H9 (cell line): ENCODE measurements around the gene PARP1. TPM values are rescaled to one million over a fixed set of nuclear protein-coding genes. Genes with fewer than 3 reads are reported as not detected.

ENCODE experiments used
- DNase-seq: peaks from one replicate; pipeline ENCODE4 v3.0.0-alpha.2; 2017
- H2AFZ ChIP-seq: one replicate; pipeline ENCODE4 v1.6.1; 2013; ENCODE audit warnings: mild to moderate bottlenecking, low read length, control low read depth, moderate library complexity
- H2AK5ac ChIP-seq: 2 replicates; pipeline ENCODE4 v1.6.1; 2013; ENCODE audit warnings: low read length, control low read depth, mixed read lengths; ENCODE audit not compliant: insufficient read length
- H2BK120ac ChIP-seq: one replicate; pipeline ENCODE4 v1.6.1; 2013; ENCODE audit warnings: low read depth, mild to moderate bottlenecking, low read length, control low read depth, inconsistent platforms; ENCODE audit not compliant: poor library complexity, severe bottlenecking
- H2BK12ac ChIP-seq: 2 replicates; pipeline ENCODE4 v1.6.1; 2013; ENCODE audit warnings: low read length, control low read depth, mixed read lengths, low read depth; ENCODE audit not compliant: insufficient read length
- H2BK15ac ChIP-seq: 2 replicates; pipeline ENCODE4 v1.6.1; 2013; ENCODE audit warnings: low read depth, low read length, control low read depth
- H2BK20ac ChIP-seq: one replicate; pipeline ENCODE4 v1.6.1; 2013; ENCODE audit warnings: low read depth, mild to moderate bottlenecking, low read length, control low read depth, inconsistent platforms; ENCODE audit not compliant: poor library complexity, severe bottlenecking
- H2BK5ac ChIP-seq: 2 replicates; pipeline ENCODE4 v1.6.1; 2013; ENCODE audit warnings: low read length, control low read depth, mixed read lengths; ENCODE audit not compliant: insufficient read length
- H3K14ac ChIP-seq: 2 replicates; pipeline ENCODE4 v1.6.1; 2013; ENCODE audit warnings: low read length, control low read depth; ENCODE audit not compliant: insufficient read depth
- H3K18ac ChIP-seq: 2 replicates; pipeline ENCODE4 v1.6.1; 2013; ENCODE audit warnings: low read depth, mild to moderate bottlenecking, mixed read lengths, low read length, control low read depth; ENCODE audit not compliant: insufficient read length
- H3K23ac ChIP-seq: 2 replicates; pipeline ENCODE4 v1.6.1; 2013; ENCODE audit warnings: low read length, control low read depth, mixed read lengths, low read depth; ENCODE audit not compliant: insufficient read length
- H3K23me2 ChIP-seq: 2 replicates; pipeline ENCODE4 v1.6.1; 2013; ENCODE audit warnings: low read depth, mild to moderate bottlenecking, mixed read lengths, low read length, control low read depth; ENCODE audit not compliant: insufficient read length, poor library complexity, severe bottlenecking
- H3K27ac ChIP-seq: 2 replicates; pipeline ENCODE4 v1.5.1; 2013; ENCODE audit warnings: low read length, control low read depth, mixed read lengths, low read depth; ENCODE audit not compliant: insufficient read length
- H3K27me3 ChIP-seq: 2 replicates; pipeline ENCODE4 v1.6.1; 2013; ENCODE audit warnings: low read length, control low read depth, inconsistent platforms; ENCODE audit not compliant: insufficient read depth
- H3K4ac ChIP-seq: 2 replicates; pipeline ENCODE4 v1.6.1; 2013; ENCODE audit warnings: low read depth, mild to moderate bottlenecking, control low read depth, inconsistent platforms, low read length, moderate library complexity
- H3K4me1 ChIP-seq: 2 replicates; pipeline ENCODE4 v1.6.1; 2013; ENCODE audit warnings: low read length, control low read depth, inconsistent platforms; ENCODE audit not compliant: insufficient read depth
- H3K4me2 ChIP-seq: 2 replicates; pipeline ENCODE4 v1.6.1; 2013; ENCODE audit warnings: low read length, control low read depth, mixed read lengths; ENCODE audit not compliant: insufficient read length, insufficient read depth
- H3K56ac ChIP-seq: 2 replicates; pipeline ENCODE4 v1.6.1; 2013; ENCODE audit warnings: low read depth, mild to moderate bottlenecking, mixed read lengths, low read length, control low read depth; ENCODE audit not compliant: insufficient read length
- H3K79me1 ChIP-seq: 2 replicates; pipeline ENCODE4 v1.6.1; 2013; ENCODE audit warnings: low read depth, mild to moderate bottlenecking, moderate library complexity, low read length, control low read depth, inconsistent platforms; ENCODE audit not compliant: insufficient read depth, poor library complexity, severe bottlenecking
- H3K79me2 ChIP-seq: 2 replicates; pipeline ENCODE4 v1.6.1; 2013; ENCODE audit warnings: low read length, control low read depth, inconsistent platforms; ENCODE audit not compliant: insufficient read depth
- H3K9ac ChIP-seq: 2 replicates; pipeline ENCODE4 v1.6.1; 2013; ENCODE audit warnings: low read length, control low read depth, mixed read lengths; ENCODE audit not compliant: insufficient read length; ENCODE audit errors: extremely low read depth
- H3K9me3 ChIP-seq: one replicate; pipeline ENCODE4 v1.6.1; 2013; ENCODE audit warnings: low read depth, low read length, inconsistent platforms; ENCODE audit not compliant: control insufficient read depth
- H3T11ph ChIP-seq: one replicate; pipeline ENCODE4 v1.6.1; 2013; ENCODE audit warnings: mild to moderate bottlenecking, low read length, control low read depth, inconsistent platforms
- H4K20me1 ChIP-seq: one replicate; pipeline ENCODE4 v1.6.1; 2013; ENCODE audit not compliant: control insufficient read depth, insufficient read length, insufficient read depth
- H4K5ac ChIP-seq: 2 replicates; pipeline ENCODE4 v1.6.1; 2013; ENCODE audit warnings: low read depth, mild to moderate bottlenecking, mixed read lengths, low read length, control low read depth; ENCODE audit not compliant: insufficient read length
- H4K8ac ChIP-seq: replicated peaks from 2 replicates; pipeline ENCODE4 v1.6.1; 2013; ENCODE audit warnings: low read length, control low read depth, mixed read lengths, low read depth; ENCODE audit not compliant: insufficient read length
- H4K91ac ChIP-seq: 2 replicates; pipeline ENCODE4 v1.6.1; 2013; ENCODE audit warnings: low read depth, mild to moderate bottlenecking, moderate library complexity, mixed read lengths, low read length, control low read depth; ENCODE audit not compliant: insufficient read length
- H3K27ac Mint-ChIP-seq, 3 experiments: 2 replicates in 2 of 3; 3 replicates in 1 of 3; pipeline ENCODE4 v1.8.0; 2020 to 2021; ENCODE audit warnings: mixed read lengths in 3 of 3, mild to moderate bottlenecking in 1 of 3, moderate library complexity in 1 of 3
- H3K27me3 Mint-ChIP-seq: 2 replicates; pipeline ENCODE4 v1.8.0; 2021; ENCODE audit warnings: low read depth, mild to moderate bottlenecking, moderate library complexity, mixed read lengths
- H3K36me3 Mint-ChIP-seq, 3 experiments: 2 replicates in 2 of 3; 3 replicates in 1 of 3; pipeline ENCODE4 v1.8.0; 2020 to 2021; ENCODE audit warnings: low read depth in 3 of 3, mixed read lengths in 3 of 3; ENCODE audit not compliant: insufficient read depth in 1 of 3
- H3K4me1 Mint-ChIP-seq, 2 experiments: 2 replicates each; pipeline ENCODE4 v1.8.0; 2020; ENCODE audit warnings: mixed read lengths in 2 of 2
- H3K4me3 Mint-ChIP-seq, 2 experiments: 2 replicates in 1 of 2; 3 replicates in 1 of 2; pipeline ENCODE4 v1.8.0; 2020 to 2021; ENCODE audit warnings: mild to moderate bottlenecking in 2 of 2, mixed read lengths in 2 of 2, moderate library complexity in 1 of 2
- H3K9me3 Mint-ChIP-seq, 2 experiments: 2 replicates in 1 of 2; 3 replicates in 1 of 2; pipeline ENCODE4 v1.8.0; 2020; ENCODE audit warnings: mild to moderate bottlenecking in 2 of 2, mixed read lengths in 2 of 2, moderate library complexity in 1 of 2
- CTCF ChIP-seq: fragments of 200-600 bp; sonication (generic); conservative IDR thresholded peaks from 3 replicates; pipeline ENCODE4 v1.8.0; 2021; ENCODE audit warnings: antibody characterized with exemption, mild to moderate bottlenecking
- WGBS: extraction: QIAGEN DNeasy Blood & Tissue Kit; methylation state at CpG from one replicate; pipeline ENCODE4 v1.1.7; 2013; ENCODE audit warnings: missing lambda C conversion rate, low lambda C conversion rate, mixed read lengths; ENCODE audit not compliant: insufficient read length; ENCODE audit errors: extremely low coverage; 5-methylcytosine and 5-hydroxymethylcytosine counted together
- total RNA-seq: library from RNA; stranded (reverse); gene quantifications from 2 replicates; pipeline ENCODE4 v1.2.1, GENCODE V29; 2021

Gene PARP1
- total RNA-seq, 1 experiment from 2014 or later, result 337 TPM

- Mint-ChIP-seq H3K9me3 (no peaks in the 10 kb centered on the region), H3K4me1 (peaks cover 7 to 12% of the 10 kb centered on the region in 2 experiments; a peak in 3 of 4 replicates), H3K27me3 (no peaks in the 10 kb centered on the region), H3K27ac (peak overlapping the region in 2 of 3 experiments; percentile 26 to 78; a peak in 2 of 7 replicates), H3K4me3 (no peak overlapping the region), H3K36me3 (peaks cover 14 to 50% (median 25%) of the 10 kb centered on the region in 3 experiments; a peak in 6 of 7 replicates)
- no peaks in the 10 kb centered on the region; the same call in 1 of the 2 replicates for H3K4me1 ChIP-seq
- H3K27ac ChIP-seq, result no peak overlapping the region
- no peaks in the 10 kb centered on the region for H3K9me3 ChIP-seq
- no peak overlapping the region for H3K56ac ChIP-seq
- H2BK5ac ChIP-seq, result no peak overlapping the region
- no peak overlapping the region for H4K8ac ChIP-seq
- no peak overlapping the region for H3K18ac ChIP-seq
- no peak overlapping the region for H3K23ac ChIP-seq
- H3K79me1 ChIP-seq, result no peaks in the 10 kb centered on the region
- H3K14ac ChIP-seq, result no peak overlapping the region
- no peak overlapping the region for H4K5ac ChIP-seq
- DNase-seq, result no peak
- H3K27me3 ChIP-seq, result no peaks in the 10 kb centered on the region
- H3K4me2 ChIP-seq, result no peak overlapping the region
- H2BK20ac ChIP-seq, result no peak overlapping the region
- no CpG with 5 or more reads among the region's 6 CpGs for WGBS
- H2BK120ac ChIP-seq, result no peak overlapping the region
- H3K9ac ChIP-seq, result no peak overlapping the region
- H3K79me2 ChIP-seq, result no peaks in the 10 kb centered on the region
- H3K4ac ChIP-seq, result no peak overlapping the region
- no peak overlapping the region for H4K91ac ChIP-seq
- no peak overlapping the region for H2AFZ ChIP-seq
- no peak overlapping the region for H2BK12ac ChIP-seq
- no peak overlapping the region for H2AK5ac ChIP-seq
- no peak overlapping the region for H3T11ph ChIP-seq
- TF ChIP-seq CTCF, result no peak
- no peaks in the 10 kb centered on the region for H3K23me2 ChIP-seq
- H2BK15ac ChIP-seq, result no peak overlapping the region
- no peaks in the 10 kb centered on the region for H4K20me1 ChIP-seq
Measured at GRCh38 chr1:226355669-226356551, 52.0 kb downstream of the PARP1 start.
